T-cell (primary cell): Measurements from ENCODE around the gene CIDEC. TPM values are rescaled to one million over a fixed set of nuclear protein-coding genes. Genes with fewer than 3 reads are reported as not detected.
"Not testable (repeated sequence)": the region's sequence is repeated elsewhere in the genome, so short reads cannot be mapped to it uniquely, and the experiment has no call there.

Source experiments
- ATAC-seq, 4 experiments: fragments of 200-7000 bp in 3 of 4; fragments of 150-1000 bp in 1 of 4; cut with Tn5 transposase; replicated peaks in 1 of 4; 1 replicate in 3 of 4; 2 replicates in 1 of 4; pipeline ENCODE4 v1.10.0; 2021; ENCODE audit warnings: moderate library complexity in 3 of 4, mild to moderate bottlenecking in 2 of 4, moderate number of reproducible peaks in 1 of 4
- CTCF ChIA-PET, 2 donors: fragments of 300-600 bp; sonication (Branson Sonifier 250); formaldehyde crosslinking; loops; one replicate each; lab custom pipeline; 2022; ENCODE audit warnings: antibody characterized with exemption in 2 of 2; lab: Charles Lee
- POLR2A ChIA-PET, 2 donors: fragments of 300-600 bp; sonication (Branson Sonifier 250); formaldehyde crosslinking; loops; one replicate each; lab custom pipeline; 2022; ENCODE audit warnings: antibody characterized with exemption in 2 of 2; lab: Charles Lee
- DNase-seq, 35 experiments: peaks; one replicate each; pipeline versions ENCODE4 v3.0.0 to v3.0.0-alpha.2; 2013 to 2023
- H3K27ac ChIP-seq: one replicate; pipeline ENCODE4 v1.5.1; 2013; ENCODE audit warnings: low read length
- H3K27me3 ChIP-seq, 2 experiments: replicated peaks in 1 of 2; 1 replicate in 1 of 2; 2 replicates in 1 of 2; pipeline versions ENCODE4 v1.6.1 to v1.7.0; 2013; ENCODE audit warnings: low read length in 1 of 2, mixed read lengths in 1 of 2; ENCODE audit not compliant: control insufficient read depth in 2 of 2, insufficient read depth in 2 of 2; ENCODE audit errors: extremely low read depth in 1 of 2
- H3K36me3 ChIP-seq, 2 donors: 1 replicate in 1 of 2; 2 replicates in 1 of 2; pipeline versions ENCODE4 v1.6.1 to v1.7.0; 2013; ENCODE audit warnings: low read length in 1 of 2; ENCODE audit not compliant: control insufficient read depth in 2 of 2, insufficient read depth in 1 of 2; ENCODE audit errors: extremely low read depth in 1 of 2
- H3K4me1 ChIP-seq, 2 experiments: 1 replicate in 1 of 2; 2 replicates in 1 of 2; pipeline versions ENCODE4 v1.6.1 to v1.7.0; 2013; ENCODE audit warnings: low read length in 2 of 2, mixed read lengths in 1 of 2; ENCODE audit not compliant: insufficient read depth in 2 of 2, control insufficient read depth in 1 of 2; ENCODE audit errors: extremely low read depth in 1 of 2
- H3K4me3 ChIP-seq, 2 donors: 1 replicate in 1 of 2; 2 replicates in 1 of 2; pipeline versions ENCODE4 v1.5.1 to v1.7.0; 2013; ENCODE audit warnings: mild to moderate bottlenecking in 2 of 2, low read length in 1 of 2, moderate library complexity in 1 of 2; ENCODE audit not compliant: control insufficient read depth in 1 of 2; ENCODE audit errors: extremely low read depth in 1 of 2
- H3K9me3 ChIP-seq: 2 replicates; pipeline ENCODE4 v1.7.0; 2013
- H3K27ac Mint-ChIP-seq, 2 donors: one replicate each; pipeline ENCODE4 v1.8.0; 2020 to 2021; ENCODE audit warnings: mild to moderate bottlenecking in 2 of 2, mixed read lengths in 2 of 2
- H3K27me3 Mint-ChIP-seq, 2 donors: one replicate each; pipeline ENCODE4 v1.8.0; 2021 to 2022; ENCODE audit warnings: mixed read lengths in 2 of 2
- H3K36me3 Mint-ChIP-seq: one replicate; pipeline ENCODE4 v1.8.0; 2021; ENCODE audit warnings: mixed read lengths
- H3K4me1 Mint-ChIP-seq, 3 donors: one replicate each; pipeline ENCODE4 v1.8.0; 2020 to 2022; ENCODE audit warnings: mixed read lengths in 3 of 3, mild to moderate bottlenecking in 1 of 3
- H3K4me3 Mint-ChIP-seq, 3 donors: one replicate each; pipeline ENCODE4 v1.8.0; 2020 to 2022; ENCODE audit warnings: mild to moderate bottlenecking in 3 of 3, mixed read lengths in 3 of 3, moderate library complexity in 3 of 3
- H3K9me3 Mint-ChIP-seq, 3 donors: one replicate each; pipeline ENCODE4 v1.8.0; 2020 to 2022; ENCODE audit warnings: mixed read lengths in 3 of 3
- WGBS: methylation state at CpG from one replicate; pipeline ENCODE4 v1.1.5; 2013; ENCODE audit warnings: missing lambda C conversion rate; ENCODE audit not compliant: insufficient coverage; 5-methylcytosine and 5-hydroxymethylcytosine counted together
- total RNA-seq, 35 experiments: library from RNA in 6 of 35; stranded (reverse) in 6 of 35; fragments of 120-200 nt in 1 of 35; gene quantifications; one replicate each; pipeline versions ENCODE4 v1.2.1 to v1.2.4 and lab custom pipeline; 2013 to 2026

The CIDEC gene
- total RNA-seq, 5 donors from 2014 or later (not counting 1 experiment from before 2014, with no cell fraction given), result 0.66 TPM; not detected in 4

DNA sequence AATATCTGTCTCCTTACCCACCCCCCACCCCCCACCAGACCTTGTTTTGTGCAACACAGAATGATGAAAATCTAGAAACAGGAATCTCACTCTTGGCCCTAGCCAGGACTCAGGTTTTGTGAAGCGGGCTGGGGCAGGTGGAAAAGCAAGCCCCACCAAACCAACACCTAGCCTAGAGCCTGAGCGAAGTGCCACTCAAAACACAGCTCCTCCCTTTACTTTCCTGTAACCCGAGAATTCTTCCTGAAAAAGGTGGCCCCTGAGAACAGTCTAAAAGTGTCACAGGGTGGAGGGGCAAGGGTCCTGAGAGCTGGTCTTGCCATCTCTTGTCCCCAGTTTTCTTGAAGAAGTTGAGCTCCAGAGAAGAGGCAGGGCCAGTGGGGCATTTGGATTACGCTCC lies 18.9 kb downstream of the CIDEC start:
- Histone ChIP-seq H3K27ac (no peak overlapping the region), H3K4me1 (peaks cover 0 to 11% of the 10 kb centered on the region in 2 experiments), H3K9me3 (no peaks in the 10 kb centered on the region), H3K36me3 (no peaks in the 10 kb centered on the region), H3K4me3 (no peak overlapping the region), H3K27me3 (peaks cover 0 to 32% of the 10 kb centered on the region in 2 experiments)
- DNase-seq (no peak), ATAC-seq (no peak)
- Mint-ChIP-seq H3K4me3 (no peak overlapping the region), H3K36me3 (no peaks in the 10 kb centered on the region), H3K4me1 (peaks cover 0 to 7% (median 0%) of the 10 kb centered on the region in 3 donors), H3K27ac (no peak overlapping the region), H3K9me3 (no peaks in the 10 kb centered on the region), H3K27me3 (peaks cover 0 to 13% of the 10 kb centered on the region in 2 donors)
- CTCF ChIA-PET, result interaction anchor here in 1 of 2 donors (0.6 kb wide), 1 partner anchor 20 kb away, joined by 9 read pairs; no protein-coding TSS in a partner anchor
- POLR2A ChIA-PET, result no interaction called here
- WGBS, result 100% methylated on average over 2 of the region's 4 CpGs

DNA sequence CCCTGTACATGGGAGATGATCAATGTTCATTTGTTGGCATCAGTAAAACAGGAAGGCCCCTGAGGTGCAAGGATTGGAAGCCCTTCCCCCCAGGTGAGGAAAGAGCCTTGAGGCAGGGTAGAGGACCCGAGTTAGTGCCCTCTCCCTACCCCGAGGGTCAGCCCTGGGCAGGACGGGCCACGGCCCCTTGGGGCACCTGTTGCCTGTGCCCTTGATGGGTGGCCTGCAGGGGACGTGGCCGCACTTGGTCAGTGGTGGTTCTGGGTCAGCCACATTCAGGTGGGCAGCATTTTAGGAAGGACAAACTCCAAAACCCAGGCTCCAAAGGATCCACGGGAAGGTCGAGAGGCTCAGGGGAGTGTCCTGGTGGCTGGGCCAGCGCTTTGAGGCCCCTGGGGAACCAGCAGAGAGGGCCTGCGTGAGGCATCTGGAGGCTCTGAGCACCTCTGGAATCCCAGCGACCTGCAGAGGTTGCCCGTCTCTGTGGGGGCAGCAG lies 20.5 kb downstream of the CIDEC start:
- 90% methylated on average over 8 of the region's 12 CpGs for WGBS
- DNase-seq (no peak), ATAC-seq (no peak)
- H3K36me3 Mint-ChIP-seq, result no peaks in the 10 kb centered on the region
- Histone ChIP-seq H3K27me3 (peaks cover 0 to 32% of the 10 kb centered on the region in 2 experiments), H3K4me1 (peaks cover 0 to 11% of the 10 kb centered on the region in 2 experiments), H3K27ac (no peak overlapping the region), H3K36me3 (no peaks in the 10 kb centered on the region), H3K9me3 (no peaks in the 10 kb centered on the region), H3K4me3 (no peak overlapping the region)
- ChIA-PET POLR2A (no interaction called here), CTCF (no interaction called here)
- H3K27ac Mint-ChIP-seq, result no peak overlapping the region
- H3K4me1 Mint-ChIP-seq, result peaks cover 0 to 9% (median 0%) of the 10 kb centered on the region in 3 donors
- no peaks in the 10 kb centered on the region for H3K9me3 Mint-ChIP-seq
- peaks cover 0 to 13% of the 10 kb centered on the region in 2 donors for H3K27me3 Mint-ChIP-seq
- H3K4me3 Mint-ChIP-seq, result no peak overlapping the region

DNA sequence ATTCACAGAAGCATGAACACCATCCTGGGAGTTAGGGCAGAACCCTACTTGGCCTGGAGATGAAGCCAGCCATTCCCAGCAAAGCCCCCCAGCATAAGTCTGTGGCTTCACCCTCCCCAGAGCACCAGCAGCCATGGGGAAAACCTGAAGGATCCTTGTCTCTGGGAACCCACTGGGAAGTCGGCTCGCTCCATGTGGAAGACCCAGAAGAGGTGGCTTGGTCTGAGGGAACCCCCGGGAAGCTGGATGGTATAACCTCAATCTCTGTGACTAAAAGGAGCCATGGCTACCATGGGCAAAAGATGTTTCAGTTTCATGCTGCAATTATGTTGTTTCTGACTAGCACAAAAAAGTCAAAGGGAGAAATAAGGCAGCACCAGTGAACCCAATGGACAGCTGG lies 24.5 kb downstream of the CIDEC start:
- H3K9me3 ChIP-seq, result no peaks in the 10 kb centered on the region
- 71% methylated on average over 1 of the region's 3 CpGs for WGBS
- H3K36me3 ChIP-seq, result no peaks in the 10 kb centered on the region
- no peaks in the 10 kb centered on the region for H3K27me3 ChIP-seq
- no peak for DNase-seq
- H3K36me3 Mint-ChIP-seq, result no peaks in the 10 kb centered on the region
- no peaks in the 10 kb centered on the region for H3K4me1 ChIP-seq
- H3K4me1 Mint-ChIP-seq, result peaks cover 0 to 9% (median 6%) of the 10 kb centered on the region in 3 donors
- H3K27me3 Mint-ChIP-seq, result peaks cover 3 to 5% of the 10 kb centered on the region in 2 donors
- ATAC-seq, result no peak
- H3K4me3 Mint-ChIP-seq, result no peak overlapping the region
- H3K4me3 ChIP-seq, result no peak overlapping the region
- H3K27ac Mint-ChIP-seq, result no peak overlapping the region
- CTCF ChIA-PET, result no interaction called here
- H3K27ac ChIP-seq, result no peak overlapping the region
- H3K9me3 Mint-ChIP-seq, result no peaks in the 10 kb centered on the region
- POLR2A ChIA-PET, result no interaction called here

DNA sequence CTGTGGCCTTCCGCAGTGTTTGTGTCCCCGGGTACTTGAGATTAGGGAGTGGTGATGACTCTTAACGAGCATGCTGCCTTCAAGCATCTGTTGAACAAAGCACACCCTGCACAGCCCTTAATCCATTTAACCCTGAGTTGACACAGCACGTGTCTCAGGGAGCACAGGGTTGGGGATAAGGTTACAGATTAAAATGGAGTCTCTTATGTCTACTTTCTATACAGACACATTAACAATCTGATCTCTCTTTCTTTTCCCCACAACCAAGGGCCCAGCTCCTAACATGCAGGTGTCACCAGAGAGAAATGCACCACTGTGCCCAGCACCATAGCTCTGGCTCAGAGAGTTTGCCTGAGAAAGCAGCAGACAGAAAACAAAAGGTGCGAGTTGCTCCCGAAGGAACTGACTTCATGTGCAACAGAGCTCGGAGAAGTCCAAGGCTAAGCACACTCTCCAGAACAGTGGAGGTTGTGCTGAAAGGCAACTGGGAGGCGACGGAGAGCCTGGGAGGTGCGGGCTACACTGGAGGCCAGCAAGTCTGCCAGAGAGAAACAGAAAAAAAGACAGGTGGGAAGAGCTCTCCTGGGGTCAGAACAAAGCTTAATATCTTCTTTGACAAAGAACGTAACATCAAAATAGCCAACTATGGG lies 25.6 kb downstream of the CIDEC start:
- H3K4me1 ChIP-seq, H3K4me3 Mint-ChIP-seq, H3K27ac Mint-ChIP-seq, DNase-seq, H3K36me3 ChIP-seq, H3K27me3 Mint-ChIP-seq, H3K27me3 ChIP-seq, H3K36me3 Mint-ChIP-seq, H3K27ac ChIP-seq, ATAC-seq, H3K9me3 ChIP-seq, H3K9me3 Mint-ChIP-seq, H3K4me1 Mint-ChIP-seq, CTCF ChIA-PET, H3K4me3 ChIP-seq: not testable (repeated sequence)
- POLR2A ChIA-PET, result interaction anchor here (0.5 to 0.6 kb wide), 2 partner anchors 17 to 47 kb away, joined by 6 to 8 read pairs; no protein-coding TSS in a partner anchor
- 100% methylated on average over 4 of the region's 11 CpGs for whole genome bisulfite sequencing

DNA sequence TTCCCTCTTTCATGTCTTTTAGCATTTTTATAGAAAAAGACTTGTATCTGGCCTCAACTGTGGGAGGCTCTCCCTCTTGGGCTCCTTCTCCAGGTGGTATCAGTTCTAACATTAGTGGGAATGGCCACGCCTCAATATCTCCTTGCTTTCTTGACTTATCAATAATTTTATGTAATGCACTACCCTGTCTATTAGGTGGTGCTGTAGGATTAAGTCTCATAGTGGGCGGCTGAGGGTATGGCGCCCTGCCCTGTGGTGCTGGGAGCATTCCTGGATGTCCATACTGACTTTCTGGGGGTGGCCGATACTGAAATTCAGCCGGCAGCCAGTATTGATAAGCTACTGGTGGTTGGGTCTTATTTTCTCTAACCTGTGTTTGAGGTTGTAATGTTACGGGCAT lies 27.5 kb downstream of the CIDEC start:
- H3K9me3 Mint-ChIP-seq, result no peaks in the 10 kb centered on the region
- no peaks in the 10 kb centered on the region for H3K36me3 Mint-ChIP-seq
- no peak overlapping the region for H3K27ac Mint-ChIP-seq
- Histone ChIP-seq H3K27ac (no peak overlapping the region), H3K27me3 (no peaks in the 10 kb centered on the region), H3K4me3 (no peak overlapping the region), H3K36me3 (no peaks in the 10 kb centered on the region), H3K9me3 (no peaks in the 10 kb centered on the region), H3K4me1 (no peaks in the 10 kb centered on the region)
- H3K27me3 Mint-ChIP-seq, result peaks cover 3 to 5% of the 10 kb centered on the region in 2 donors
- POLR2A ChIA-PET, result no interaction called here
- WGBS, result 95% methylated on average over 5 of the region's 6 CpGs
- no peak overlapping the region for H3K4me3 Mint-ChIP-seq
- ATAC-seq (no peak), DNase-seq (no peak)
- CTCF ChIA-PET, result no interaction called here
- H3K4me1 Mint-ChIP-seq, result peaks cover 0 to 13% (median 6%) of the 10 kb centered on the region in 3 donors

DNA sequence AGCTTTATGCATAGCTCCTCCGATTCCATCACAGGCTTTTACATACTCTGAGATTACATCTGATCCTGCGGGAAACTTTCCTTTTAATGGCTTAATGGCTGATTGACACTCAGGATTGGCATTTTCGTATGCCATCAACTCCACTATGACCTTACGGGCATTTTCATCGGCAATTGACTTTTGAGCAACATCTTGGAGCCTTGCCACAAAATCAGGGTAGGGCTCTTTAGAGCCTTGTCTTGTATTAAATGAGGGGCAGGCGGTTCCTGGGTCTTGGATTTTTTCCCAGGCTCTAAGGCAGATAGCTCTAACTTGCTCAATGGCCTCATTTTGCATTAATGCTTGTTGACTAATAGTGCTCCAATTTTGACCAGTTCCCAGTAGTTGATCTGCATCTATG lies 28.1 kb downstream of the CIDEC start:
- H3K27me3 ChIP-seq, H3K36me3 ChIP-seq, H3K9me3 Mint-ChIP-seq, CTCF ChIA-PET, H3K27ac ChIP-seq, ATAC-seq, H3K4me3 ChIP-seq, H3K9me3 ChIP-seq, H3K4me3 Mint-ChIP-seq, H3K27ac Mint-ChIP-seq, DNase-seq, H3K36me3 Mint-ChIP-seq, H3K4me1 ChIP-seq, H3K27me3 Mint-ChIP-seq: not testable (repeated sequence)
- 65% methylated on average over 2 of the region's 6 CpGs for WGBS
- peaks cover 0 to 13% (median 6%) of the 10 kb centered on the region in 3 donors for H3K4me1 Mint-ChIP-seq
- POLR2A ChIA-PET, result interaction anchor here in 1 of 2 donors (0.6 kb wide), 1 partner anchor 37 kb away, joined by 3 read pairs; no protein-coding TSS in a partner anchor
